ENCODE measurements around the gene RIT2.

RIT2 gene

DNA sequence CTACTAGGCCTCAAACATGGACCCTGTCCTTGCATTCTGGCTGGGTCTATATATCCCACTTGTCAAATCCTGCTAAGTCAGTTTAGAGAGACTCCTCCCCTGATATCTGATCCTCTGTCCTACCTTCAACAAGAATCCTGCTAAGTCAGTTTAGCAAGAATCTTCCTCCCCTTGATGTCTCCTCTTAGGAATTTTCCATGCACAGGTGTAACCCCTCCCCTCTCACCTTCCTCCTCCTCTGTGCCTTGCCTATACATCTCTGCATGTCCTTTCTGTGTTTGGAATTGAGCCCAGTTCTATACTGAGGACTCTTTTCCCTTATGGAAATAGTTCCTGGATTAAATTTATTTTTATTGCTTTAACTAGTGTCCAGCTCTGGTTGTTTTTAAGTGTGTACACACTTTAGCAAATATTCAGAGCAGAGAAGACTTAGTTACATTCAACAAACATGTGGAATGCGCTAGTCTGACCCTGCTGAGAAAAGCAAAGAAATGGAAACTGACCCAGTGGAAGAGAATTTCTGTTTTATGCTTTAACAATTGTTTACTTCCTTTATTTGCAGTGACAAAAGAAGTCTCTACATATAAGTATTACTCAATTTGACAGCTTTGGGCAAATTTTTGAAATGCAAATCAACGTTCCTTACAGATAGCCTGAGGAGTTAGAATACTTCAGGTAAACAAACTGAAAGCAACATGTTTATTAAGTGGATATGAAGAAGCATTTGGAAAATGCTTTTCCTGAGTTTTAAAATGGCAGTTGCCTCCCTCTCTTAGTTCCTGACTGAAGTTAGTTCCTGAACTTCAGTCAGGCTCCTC, 80.6 kb downstream of the RIT2 start:
- in situ Hi-C loops (cut with HindIII; ENCODE audit: low pct_ligation_motif_present, low pct_unique_long_range_greater_than_20kb, low sequenced_read_pairs) = no loop called here
- DNase-seq = no peak

DNA sequence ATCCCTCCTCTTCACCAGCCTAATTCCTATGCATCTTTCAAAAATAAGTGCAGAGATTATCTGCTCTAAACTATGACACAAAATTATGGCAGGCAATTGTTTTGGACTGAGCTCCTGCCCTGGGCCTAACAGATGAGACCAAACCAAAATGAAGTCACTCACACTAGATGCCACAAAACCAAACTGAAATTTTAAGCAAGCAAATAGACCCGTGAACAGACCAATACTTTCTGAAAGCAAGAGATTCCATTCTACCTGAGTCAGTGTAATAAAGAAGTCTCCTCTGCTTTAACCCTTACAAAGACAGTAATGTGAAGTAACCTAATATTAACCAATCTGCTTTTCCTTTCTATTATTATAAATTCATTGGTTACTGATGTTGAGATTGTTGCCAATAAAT, 84.3 kb downstream of the RIT2 start:
- DNase-seq = no peak
- in situ Hi-C loops (cut with HindIII; ENCODE audit: low pct_ligation_motif_present, low pct_unique_long_range_greater_than_20kb, low sequenced_read_pairs) = no loop called here

DNA sequence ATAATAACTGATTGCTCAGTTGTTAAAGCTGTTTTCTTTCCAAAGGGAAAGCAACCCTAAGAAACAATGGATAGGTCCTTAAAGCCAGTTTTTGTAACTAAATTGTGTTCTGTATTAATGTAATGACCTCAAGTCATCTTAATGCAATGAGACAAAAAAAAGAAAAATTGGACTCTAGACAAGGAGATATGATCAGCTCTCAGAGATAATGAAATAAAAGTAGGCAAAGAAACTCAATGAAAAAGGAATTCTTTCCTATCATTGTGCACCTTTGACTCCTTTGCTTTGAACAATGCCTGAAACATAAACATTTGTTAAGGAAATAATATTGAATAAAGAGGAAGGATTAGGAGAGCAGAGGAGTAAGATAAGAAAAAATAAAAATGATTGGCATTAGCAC, 86.1 kb downstream of the RIT2 start:
- DNase-seq = no peak
- in situ Hi-C loops (cut with HindIII; ENCODE audit: low pct_ligation_motif_present, low pct_unique_long_range_greater_than_20kb, low sequenced_read_pairs) = no loop called here

DNA sequence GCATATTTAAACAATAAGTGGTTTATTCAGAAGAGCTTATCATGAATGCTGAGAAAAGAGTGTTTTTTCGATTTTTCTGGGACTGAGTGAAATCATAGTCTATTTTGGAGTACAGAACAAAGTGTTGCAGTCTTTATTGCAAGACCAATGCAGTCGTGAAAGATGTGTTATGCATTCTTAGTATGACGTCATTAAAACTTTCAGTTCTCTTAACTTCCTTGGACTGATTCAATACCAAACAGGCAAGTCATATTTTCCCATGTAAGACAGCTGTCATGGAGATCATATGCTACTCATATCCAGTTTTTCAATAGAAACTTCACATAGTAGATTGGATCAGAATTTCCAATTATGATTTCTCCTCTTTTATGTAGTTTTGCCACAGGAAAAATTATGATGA, 92.6 kb downstream of the RIT2 start:
- DNase-seq = no peak
- in situ Hi-C loops (cut with HindIII; ENCODE audit: low pct_ligation_motif_present, low pct_unique_long_range_greater_than_20kb, low sequenced_read_pairs) = no loop called here

DNA sequence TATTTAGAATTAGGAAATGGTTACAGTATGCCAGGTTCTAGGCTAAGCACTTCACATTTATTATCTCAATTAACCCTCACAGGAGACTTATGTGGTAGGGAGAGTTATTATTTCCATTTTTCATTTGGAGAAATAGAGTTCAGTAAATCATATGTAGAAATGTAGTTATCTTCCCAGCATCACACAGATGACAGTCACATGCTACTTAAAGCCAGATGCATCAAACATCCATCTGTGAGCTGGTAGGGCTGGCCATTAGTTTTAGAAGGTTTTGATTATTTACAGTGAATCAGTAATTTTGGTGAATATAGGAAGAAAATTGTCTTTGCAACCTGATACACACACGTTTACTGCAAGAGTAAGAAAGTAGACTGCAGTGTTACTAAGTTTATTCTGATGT, 97.9 kb downstream of the RIT2 start:
- DNase-seq = no peak
- in situ Hi-C loops (cut with HindIII; ENCODE audit: low pct_ligation_motif_present, low pct_unique_long_range_greater_than_20kb, low sequenced_read_pairs) = no loop called here

DNA sequence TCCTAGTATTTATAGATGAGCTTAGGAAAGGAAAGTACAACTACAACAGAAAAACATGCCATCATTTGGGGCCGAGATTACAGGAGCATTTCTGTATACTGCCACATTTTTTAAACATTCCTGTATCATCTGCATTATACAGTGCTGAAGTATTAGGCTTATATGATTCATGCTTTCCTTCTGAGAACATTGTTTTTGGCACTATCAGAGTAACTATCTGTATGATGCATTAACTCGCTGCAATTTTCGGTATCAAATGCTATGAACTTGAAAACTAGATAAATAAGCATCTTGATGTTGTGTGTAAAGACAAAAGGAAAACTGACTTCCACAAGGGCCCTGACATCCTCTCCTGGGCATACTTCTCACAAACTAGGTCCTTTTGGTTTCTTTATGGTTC, 102.0 kb downstream of the RIT2 start:
- DNase-seq = no peak
- in situ Hi-C loops (cut with HindIII; ENCODE audit: low pct_ligation_motif_present, low pct_unique_long_range_greater_than_20kb, low sequenced_read_pairs) = no loop called here

DNA sequence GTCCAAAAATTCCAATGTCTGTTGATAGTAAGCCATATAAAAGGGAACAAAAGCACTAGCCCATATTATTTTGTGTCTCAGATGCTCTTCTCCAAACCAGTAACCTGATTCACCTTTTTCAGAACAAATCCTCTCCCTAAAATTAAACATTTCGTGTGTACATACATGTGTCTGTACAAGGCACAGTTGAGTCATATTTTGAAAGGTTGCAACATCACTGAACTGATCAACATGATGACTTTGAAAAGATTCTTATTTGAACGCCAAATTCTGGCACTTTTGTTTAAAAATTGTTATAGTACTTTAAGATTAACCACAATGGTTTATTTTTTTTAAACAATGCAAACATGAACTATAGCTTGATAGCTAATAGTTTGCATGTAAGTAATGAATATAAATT, 102.5 kb downstream of the RIT2 start:
- in situ Hi-C loops (cut with HindIII; ENCODE audit: low pct_ligation_motif_present, low pct_unique_long_range_greater_than_20kb, low sequenced_read_pairs) = no loop called here
- DNase-seq = no peak

DNA sequence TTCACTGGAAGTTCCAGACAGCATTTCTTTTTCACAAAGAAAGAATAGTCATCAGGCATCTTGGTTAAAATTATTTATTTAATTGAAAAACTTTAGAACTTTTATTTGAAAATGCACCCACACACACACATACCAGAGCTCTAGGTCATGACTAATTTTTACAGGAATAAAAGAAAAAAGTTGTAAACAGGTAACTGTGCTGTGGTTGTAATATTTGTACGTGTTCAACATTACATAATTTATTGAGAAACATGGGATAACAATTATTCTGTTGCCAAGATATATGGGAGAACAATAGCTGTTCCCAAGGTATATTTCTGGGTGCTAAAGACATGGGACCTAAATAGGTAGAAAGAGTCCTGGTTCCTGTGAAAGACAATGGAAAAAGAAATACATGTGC, 104.9 kb downstream of the RIT2 start:
- no peak for DNase-seq
- in situ Hi-C loops (cut with HindIII; ENCODE audit: low pct_ligation_motif_present, low pct_unique_long_range_greater_than_20kb, low sequenced_read_pairs) = no loop called here

DNA sequence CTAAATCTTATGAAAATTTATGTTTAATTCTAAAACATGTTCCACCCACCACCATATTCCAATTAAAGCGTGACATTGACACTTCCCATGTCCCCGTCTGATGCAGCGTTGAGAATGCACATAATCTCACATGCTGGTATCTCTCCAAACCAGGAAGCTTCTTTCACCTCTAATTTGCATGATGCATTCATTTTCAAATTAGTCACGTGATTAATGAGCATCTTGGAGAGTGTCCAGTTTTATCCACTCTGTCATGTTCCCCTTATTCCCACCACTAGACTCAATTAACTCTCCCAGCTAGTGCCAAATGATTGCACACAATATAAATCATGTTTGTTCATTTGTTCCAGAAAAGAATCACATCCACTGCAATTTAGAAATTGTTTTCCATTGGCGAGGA, 105.8 kb downstream of the RIT2 start:
- in situ Hi-C loops (cut with HindIII; ENCODE audit: low pct_ligation_motif_present, low pct_unique_long_range_greater_than_20kb, low sequenced_read_pairs) = no loop called here
- no peak for DNase-seq

DNA sequence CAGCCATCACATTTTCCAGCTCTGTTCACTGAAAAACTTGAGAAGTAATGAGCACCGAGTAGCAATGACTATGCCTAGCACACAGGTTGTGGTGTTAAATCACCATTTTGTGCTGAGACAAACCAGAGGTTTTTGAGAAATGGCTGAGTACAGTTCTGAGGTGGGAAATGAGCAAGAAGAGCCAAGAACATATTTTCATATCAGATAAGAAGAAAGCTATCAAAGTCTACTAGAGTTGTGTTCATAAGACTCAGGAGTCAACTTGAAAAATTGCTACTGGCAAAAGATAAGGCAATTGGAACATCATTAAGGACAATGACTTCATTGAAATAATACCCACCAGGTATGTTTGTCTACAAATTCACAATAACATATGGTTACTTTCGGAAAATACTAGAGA, 108.1 kb downstream of the RIT2 start:
- in situ Hi-C loops (cut with HindIII; ENCODE audit: low pct_ligation_motif_present, low pct_unique_long_range_greater_than_20kb, low sequenced_read_pairs) = no loop called here
- DNase-seq = no peak

DNA sequence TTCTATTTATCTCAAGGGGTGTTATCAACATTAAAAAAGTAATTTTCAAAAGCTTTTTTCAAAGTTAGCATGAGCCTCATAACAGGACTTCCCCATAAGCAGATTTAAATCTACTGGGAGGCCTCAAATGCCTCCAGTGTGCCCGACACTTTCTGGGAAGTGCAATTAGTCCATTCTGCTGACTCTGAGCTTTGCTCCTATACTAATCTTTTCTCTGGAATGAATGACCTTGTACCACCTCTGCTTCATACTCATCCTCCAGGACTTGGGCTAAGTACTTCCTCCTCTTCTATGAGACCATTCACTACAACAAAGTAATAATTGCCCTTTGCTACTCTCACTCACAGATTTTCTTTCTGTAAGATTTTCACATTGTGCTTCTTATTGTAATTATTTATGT, 111.1 kb downstream of the RIT2 start:
- in situ Hi-C loops (cut with HindIII; ENCODE audit: low pct_ligation_motif_present, low pct_unique_long_range_greater_than_20kb, low sequenced_read_pairs) = no loop called here
- no peak for DNase-seq

DNA sequence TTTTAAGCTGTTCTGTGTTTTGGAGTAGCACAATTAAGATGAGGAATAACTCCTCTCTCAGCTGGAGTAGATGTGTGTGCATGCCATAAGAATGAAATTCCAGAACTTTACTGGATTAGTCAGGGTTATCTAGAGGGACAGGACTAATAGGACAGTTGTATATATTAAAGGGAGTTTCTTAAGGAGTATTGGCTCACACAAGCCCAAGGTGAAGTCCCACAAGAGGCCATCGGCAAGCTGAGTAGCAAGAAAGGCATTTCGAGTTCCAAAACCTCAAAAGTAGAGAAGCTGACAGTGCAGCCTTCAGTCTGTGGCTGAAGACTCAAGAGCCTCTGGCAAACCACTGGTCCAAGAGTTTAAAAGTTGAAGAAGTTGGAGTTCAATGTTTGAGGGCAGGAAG, 113.7 kb downstream of the RIT2 start:
- in situ Hi-C loops (cut with HindIII; ENCODE audit: low pct_ligation_motif_present, low pct_unique_long_range_greater_than_20kb, low sequenced_read_pairs) = no loop called here
- no peak for DNase-seq

DNA sequence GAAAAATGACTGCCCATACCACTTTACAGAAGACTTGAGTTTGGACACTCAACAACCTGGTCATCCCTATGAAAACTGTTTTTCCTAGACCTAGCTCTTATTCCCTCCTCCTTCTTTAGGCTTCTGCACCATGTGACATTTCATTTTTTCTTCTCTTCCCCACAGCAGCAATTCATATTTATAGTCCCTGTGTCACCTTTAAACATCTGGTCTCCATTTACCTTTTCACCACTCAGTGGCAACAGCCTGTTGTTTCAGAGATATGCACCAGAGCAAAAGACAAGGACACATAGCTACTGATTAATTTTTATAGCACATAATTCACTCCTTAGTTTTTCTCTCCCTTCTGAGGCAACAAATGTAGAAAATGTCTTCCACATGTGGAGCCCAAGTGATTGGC, 118.7 kb downstream of the RIT2 start:
- no peak for DNase-seq
- in situ Hi-C loops (cut with HindIII; ENCODE audit: low pct_ligation_motif_present, low pct_unique_long_range_greater_than_20kb, low sequenced_read_pairs) = no loop called here

DNA sequence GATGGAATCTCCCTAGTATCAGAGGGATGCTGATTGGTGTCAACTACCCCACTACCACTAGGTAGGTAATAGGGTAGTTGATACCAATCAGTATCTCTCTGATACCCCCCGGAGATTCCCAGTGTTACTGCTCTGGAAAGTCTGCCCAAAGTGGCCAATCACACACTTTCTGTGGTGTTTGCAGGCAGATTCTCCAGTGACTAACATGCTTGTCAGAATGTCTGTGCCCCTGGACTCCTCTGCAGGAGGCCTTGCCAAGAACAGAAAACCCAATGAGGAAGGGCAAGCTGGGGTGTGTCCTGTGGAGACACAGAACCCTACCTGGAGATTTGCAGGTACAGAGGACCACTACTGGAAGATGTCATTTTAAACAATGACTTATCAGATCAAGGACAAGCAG, 135.1 kb downstream of the RIT2 start:
- DNase-seq = no peak
- in situ Hi-C loops (cut with HindIII; ENCODE audit: low pct_ligation_motif_present, low pct_unique_long_range_greater_than_20kb, low sequenced_read_pairs) = no loop called here

DNA sequence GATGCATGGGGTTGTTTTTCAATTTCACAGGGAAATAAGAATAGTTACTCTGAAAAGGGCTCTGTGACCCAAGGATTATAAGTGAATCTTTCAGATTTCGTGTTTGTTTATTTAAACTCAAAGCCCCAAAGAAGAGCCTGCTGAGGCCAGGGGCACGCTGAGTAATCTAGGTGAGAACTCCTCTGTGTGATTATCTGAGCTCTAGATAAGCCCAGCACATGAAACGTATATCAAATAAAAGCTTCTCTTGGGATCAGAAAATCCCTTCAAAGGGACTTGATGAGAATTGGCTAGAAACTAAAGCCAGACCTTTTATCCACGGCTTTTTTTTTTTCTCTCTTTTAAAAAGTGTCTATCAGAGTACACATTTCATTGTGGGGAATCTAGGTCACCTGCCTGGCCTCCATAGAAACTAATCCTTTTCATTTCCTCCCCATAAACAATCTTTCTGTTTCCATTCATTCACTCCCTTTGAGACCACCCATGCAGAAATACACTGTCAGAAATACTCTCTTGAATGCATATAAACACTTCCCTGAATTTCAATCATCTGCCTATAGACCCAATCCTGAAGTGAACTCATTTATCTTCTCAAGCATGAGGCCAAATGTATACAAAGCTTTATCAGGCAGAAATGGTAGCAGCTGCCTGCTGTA, 137.4 kb downstream of the RIT2 start:
- no peak for DNase-seq

DNA sequence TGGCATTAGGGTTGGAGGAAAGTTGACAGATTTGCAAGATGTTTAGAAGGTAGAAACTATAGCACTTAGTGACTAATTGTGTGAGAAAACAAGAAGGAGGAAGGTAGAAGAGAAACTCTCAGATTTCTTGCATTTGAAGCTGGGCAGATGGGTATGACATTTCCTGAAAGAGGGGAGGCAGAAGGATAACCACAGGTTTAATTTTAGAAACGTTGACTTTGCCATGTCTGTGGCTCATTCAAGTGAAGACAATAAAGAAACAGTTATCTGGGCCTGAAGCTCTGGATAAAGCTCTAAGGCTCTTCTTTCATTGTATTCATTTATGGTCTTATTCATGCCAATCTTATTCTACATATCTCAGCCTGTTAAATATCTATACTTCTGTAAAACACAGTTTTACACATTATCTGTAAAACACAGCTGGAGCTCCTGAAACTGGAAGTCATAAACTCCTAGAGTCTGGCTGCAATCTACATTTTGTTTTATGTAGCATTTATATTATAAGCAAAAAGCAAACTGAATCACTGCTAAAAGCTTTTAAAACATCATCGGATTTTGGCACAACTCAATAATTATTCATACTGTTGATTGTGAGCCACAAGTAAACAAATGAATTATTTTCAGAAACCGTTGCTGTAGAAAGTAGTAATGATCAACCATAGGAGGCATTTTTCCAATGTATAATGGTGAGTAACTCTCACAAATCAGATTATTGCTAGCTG, 138.5 kb downstream of the RIT2 start:
- DNase-seq = no peak
- in situ Hi-C loops (cut with HindIII; ENCODE audit: low pct_ligation_motif_present, low pct_unique_long_range_greater_than_20kb, low sequenced_read_pairs) = no loop called here

More for the DNA sequence above, 137.4 kb downstream of the RIT2 start:
- in situ Hi-C loops (cut with HindIII; ENCODE audit: low pct_ligation_motif_present, low pct_unique_long_range_greater_than_20kb, low sequenced_read_pairs) = no loop called here

DNA sequence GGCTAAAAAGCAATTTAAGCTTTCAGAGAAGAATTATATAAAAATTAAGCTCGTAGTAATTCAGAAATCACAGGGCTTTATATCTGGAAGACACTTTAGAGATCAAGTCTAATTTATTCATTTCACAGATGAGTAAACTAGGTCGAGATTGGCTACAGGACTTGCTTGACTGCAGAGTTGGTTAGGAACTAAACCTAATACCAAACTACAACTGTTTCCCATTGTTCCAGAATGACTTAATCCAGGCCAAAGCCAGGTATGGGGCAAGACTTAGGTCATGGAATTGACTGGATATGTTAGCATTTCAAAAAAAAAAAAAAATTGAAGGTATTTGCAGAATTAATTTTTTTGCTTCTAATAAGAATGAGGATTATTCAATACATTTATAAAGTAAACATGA, 146.1 kb downstream of the RIT2 start:
- in situ Hi-C loops (cut with HindIII; ENCODE audit: low pct_ligation_motif_present, low pct_unique_long_range_greater_than_20kb, low sequenced_read_pairs) = no loop called here
- no peak for DNase-seq

DNA sequence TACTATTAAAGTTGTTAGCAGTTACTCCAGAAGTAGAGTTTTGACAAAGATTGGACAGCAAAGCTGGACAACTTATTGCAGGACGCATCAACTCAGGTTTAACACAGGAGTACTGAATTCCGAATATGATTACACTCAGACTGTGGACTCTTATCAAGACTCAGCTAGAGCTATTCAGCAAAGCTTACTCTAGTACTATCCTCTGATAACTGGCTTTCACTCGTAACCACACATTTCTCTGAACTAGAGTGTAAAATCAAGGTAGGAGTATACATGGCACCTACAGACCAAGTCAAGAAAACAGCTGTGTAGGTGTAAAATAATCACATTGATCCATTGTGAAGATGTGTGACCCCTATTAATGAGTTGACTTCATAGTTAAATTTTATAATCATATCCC, 154.2 kb downstream of the RIT2 start:
- in situ Hi-C loops (cut with HindIII; ENCODE audit: low pct_ligation_motif_present, low pct_unique_long_range_greater_than_20kb, low sequenced_read_pairs) = no loop called here
- no peak for DNase-seq

DNA sequence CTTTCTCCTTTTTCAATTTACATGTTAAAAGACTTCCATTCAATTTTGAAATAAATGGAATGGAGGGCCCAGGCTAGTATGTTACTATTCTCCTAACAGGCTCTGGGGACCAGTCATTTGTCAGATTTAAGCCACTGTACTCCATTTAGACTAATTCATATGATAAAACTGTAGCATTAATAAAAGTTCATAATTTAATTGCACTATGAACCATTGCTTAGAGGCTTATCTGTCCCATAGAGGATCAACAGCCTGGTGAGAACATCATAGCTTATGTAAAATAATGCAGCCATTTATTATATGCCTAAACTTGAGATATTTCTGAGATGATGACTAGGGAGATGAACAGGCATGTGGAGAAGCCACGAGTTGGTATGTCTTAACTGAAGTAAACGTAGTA, 156.0 kb downstream of the RIT2 start:
- in situ Hi-C loops (cut with HindIII; ENCODE audit: low pct_ligation_motif_present, low pct_unique_long_range_greater_than_20kb, low sequenced_read_pairs) = no loop called here
- no peak for DNase-seq

DNA sequence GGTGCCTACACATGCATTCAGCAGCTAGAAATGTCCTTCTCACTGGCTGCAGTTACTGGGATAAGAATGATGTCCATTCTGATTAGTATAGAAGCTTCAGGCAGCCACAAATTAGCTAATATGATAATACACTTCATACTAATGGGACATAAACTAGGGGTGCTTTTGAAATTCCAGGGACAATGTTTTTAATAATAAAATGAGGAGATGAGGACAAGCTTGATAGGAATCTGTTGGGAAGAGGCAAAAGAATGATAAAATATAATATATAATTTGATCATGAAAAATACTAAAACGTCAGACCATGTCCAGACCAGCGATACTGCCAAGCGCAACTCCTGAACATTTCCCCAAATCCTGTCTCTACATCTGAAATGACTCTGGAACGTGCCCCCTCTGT, 157.1 kb downstream of the RIT2 start:
- in situ Hi-C loops (cut with HindIII; ENCODE audit: low pct_ligation_motif_present, low pct_unique_long_range_greater_than_20kb, low sequenced_read_pairs) = no loop called here
- no peak for DNase-seq

Data from ACHN (cell line).